PC-3 (cell line): Measurements from ENCODE around the gene RABGGTA.

Source experiments
- EZH2 ChIP-seq: fragments of 300-600 bp; sonication (generic); IDR thresholded peaks from one replicate; pipeline ENCODE4 v1.6.1; 2017; ENCODE audit warnings: antibody characterized with exemption, mild to moderate bottlenecking, low read length; ENCODE audit not compliant: unreplicated experiment
- TF ChIP-seq, protein P1 (sequence below): fragments of 300-600 bp; sonication (generic); conservative IDR thresholded peaks from 2 replicates; pipeline ENCODE4 v1.5.1; 2017; ENCODE audit warnings: antibody characterized with exemption, low read depth, mild to moderate bottlenecking, low read length

DNA sequence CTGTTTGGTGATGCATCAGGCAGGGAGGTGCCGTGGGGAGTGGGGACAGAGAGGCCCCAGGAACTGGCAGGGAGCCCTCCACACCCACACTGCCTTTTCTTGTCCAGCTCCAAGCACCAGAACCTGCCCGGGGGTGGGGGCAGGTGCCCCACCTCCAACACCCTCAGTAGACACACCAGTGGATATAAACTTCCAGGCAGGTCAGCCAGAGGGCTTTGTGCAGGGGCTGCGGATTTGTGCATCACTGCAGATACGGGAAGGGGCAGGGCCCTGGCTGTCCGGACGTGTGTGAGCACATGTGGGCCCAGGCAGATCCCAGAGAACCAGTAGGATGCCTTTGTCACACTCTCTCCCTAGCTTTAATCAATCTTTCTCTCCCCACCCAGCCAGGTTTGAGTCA lies 7.1 kb downstream of the RABGGTA start:
- TF ChIP-seq, protein P1, sequence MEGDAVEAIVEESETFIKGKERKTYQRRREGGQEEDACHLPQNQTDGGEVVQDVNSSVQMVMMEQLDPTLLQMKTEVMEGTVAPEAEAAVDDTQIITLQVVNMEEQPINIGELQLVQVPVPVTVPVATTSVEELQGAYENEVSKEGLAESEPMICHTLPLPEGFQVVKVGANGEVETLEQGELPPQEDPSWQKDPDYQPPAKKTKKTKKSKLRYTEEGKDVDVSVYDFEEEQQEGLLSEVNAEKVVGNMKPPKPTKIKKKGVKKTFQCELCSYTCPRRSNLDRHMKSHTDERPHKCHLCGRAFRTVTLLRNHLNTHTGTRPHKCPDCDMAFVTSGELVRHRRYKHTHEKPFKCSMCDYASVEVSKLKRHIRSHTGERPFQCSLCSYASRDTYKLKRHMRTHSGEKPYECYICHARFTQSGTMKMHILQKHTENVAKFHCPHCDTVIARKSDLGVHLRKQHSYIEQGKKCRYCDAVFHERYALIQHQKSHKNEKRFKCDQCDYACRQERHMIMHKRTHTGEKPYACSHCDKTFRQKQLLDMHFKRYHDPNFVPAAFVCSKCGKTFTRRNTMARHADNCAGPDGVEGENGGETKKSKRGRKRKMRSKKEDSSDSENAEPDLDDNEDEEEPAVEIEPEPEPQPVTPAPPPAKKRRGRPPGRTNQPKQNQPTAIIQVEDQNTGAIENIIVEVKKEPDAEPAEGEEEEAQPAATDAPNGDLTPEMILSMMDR = no peak
- TF ChIP-seq EZH2 = no peak
